Heart left ventricle (tissue), 16 donors: ENCODE data around the gene GABRG2. TPM values are rescaled to one million over a fixed set of nuclear protein-coding genes. Genes with fewer than 3 reads are reported as not detected.

ENCODE experiments used
- ATAC-seq, 4 donors: fragments of 200-7000 bp; cut with Tn5 transposase; one replicate each; pipeline ENCODE4 v1.9.1; 2020 to 2022; ENCODE audit warnings: moderate library complexity in 4 of 4, mild to moderate bottlenecking in 3 of 4, moderate number of reproducible peaks in 1 of 4
- DNase-seq, 5 donors: peaks; one replicate each; pipeline ENCODE4 v3.0.0-alpha.2; 2020
- H3K27ac ChIP-seq, 12 donors: fragments of 200-600 bp; sonication (generic) in 4 of 12; one replicate each; pipeline versions ENCODE4 v1.5.0 to v1.8.0; 2016 to 2022; ENCODE audit warnings: mild to moderate bottlenecking in 2 of 12
- H3K27me3 ChIP-seq, 9 donors: fragments of 200-600 bp; sonication (generic) in 2 of 9; one replicate each; pipeline versions ENCODE4 v1.5.1 to v1.8.0; 2016 to 2022; ENCODE audit warnings: mild to moderate bottlenecking in 3 of 9
- H3K36me3 ChIP-seq, 9 donors: fragments of 200-600 bp; sonication (generic) in 2 of 9; one replicate each; pipeline versions ENCODE4 v1.5.0 to v1.8.0; 2018 to 2022; ENCODE audit warnings: mild to moderate bottlenecking in 2 of 9
- H3K4me1 ChIP-seq, 12 donors: fragments of 200-600 bp; sonication (generic) in 4 of 12; one replicate each; pipeline versions ENCODE4 v1.5.0 to v1.8.0; 2016 to 2022; ENCODE audit warnings: mild to moderate bottlenecking in 3 of 12
- H3K4me3 ChIP-seq, 12 donors: fragments of 200-600 bp; sonication (generic) in 4 of 12; one replicate each; pipeline versions ENCODE4 v1.5.0 to v1.8.0; 2017 to 2022; ENCODE audit warnings: mild to moderate bottlenecking in 9 of 12, moderate library complexity in 4 of 12
- H3K9me3 ChIP-seq, 12 donors: fragments of 200-600 bp; sonication (generic) in 4 of 12; one replicate each; pipeline versions ENCODE4 v1.5.0 to v1.8.0; 2016 to 2022; ENCODE audit warnings: mild to moderate bottlenecking in 1 of 12
- POLR2A ChIP-seq, 2 donors: fragments of 450-650 bp; IDR thresholded peaks; one replicate each; pipeline ENCODE4 v1.6.1; 2017; ENCODE audit warnings: antibody characterized with exemption in 2 of 2, mild to moderate bottlenecking in 2 of 2, moderate library complexity in 2 of 2
- WGBS, 4 donors: extraction: QIAGEN DNeasy Blood & Tissue Kit in 2 of 4; methylation state at CpG; one replicate each; pipeline versions ENCODE4 v1.1.5 to v1.1.7; 2013 to 2018; 5-methylcytosine and 5-hydroxymethylcytosine counted together
- intact Hi-C, 10 donors: fragments of 100-400 bp; cut with DNase I; formaldehyde crosslinking; loops; one replicate each; pipeline versions ENCODE4 v1.11.1 to v1.14.2; 2022
- polyA plus RNA-seq, 2 donors: library from polyadenylated mRNA; stranded (reverse); fragments of 200-250 nt; gene quantifications; one replicate each; pipeline ENCODE4 v1.2.3, GENCODE V29; 2013
- total RNA-seq, 9 donors: library from RNA; depleted of rRNA in 2 of 9; stranded (reverse); fragments of >200 nt in 2 of 9; fragmentation: NEBNext Ultra II Directional in 3 of 9; extraction: Animal tissue kit (Norgen Biotek cat#: 25700) in 3 of 9; gene quantifications; one replicate each; pipeline versions ENCODE4 v1.1.0 to v1.2.4, GENCODE V29; 2016 to 2023
- TF ChIP-seq, protein P1 (sequence below), 12 donors: fragments of 200-600 bp; sonication (generic) in 4 of 12; IDR thresholded peaks; one replicate each; pipeline versions ENCODE4 v1.5.0 to v1.8.0; 2018 to 2022; ENCODE audit warnings: antibody characterized with exemption in 12 of 12, mild to moderate bottlenecking in 5 of 12
- donor health status: ischemic (EF 13 %, LVEDD 7.1; RV severe dilation, severe dysfunction).
- donor health status: healthy with polysubstance abuse.
- donor health status: DM: no; HTN: yes; CAD: no.
- donor health status: DM: no; HTN: no; CAD: no.
- donor health status: ischemic (EF 25% LVEDD 6.9; RV normal size, moderate dysfunction).
- donor health status: ischemic (EF 25% LVEDD 5.7; RV mildly dilated, moderate dysfunction).
- donor health status: healthy.
- donor health status: DM: yes; HTN: yes; CAD: no.
- donor health status: ischemic (EF 35%, LVEDD 5.7; RV mildly dilated, moderate dysfunction).
- donor health status: nonischemic (EF 11% LVEDD 7.7; RV severe dilation, severe dysfunction).
- donor health status: DM: yes; HTN: yes; CAD: no.
- donor health status: PGD.
- donor health status: ischemic (EF 29% LVEDD 5.4; RV normal size, mild dysfunction).
- donor health status: nonischemic (EF 23%, LVEDD 6.1; RV moderate dilation, normal function).

The GABRG2 gene
- total and polyA plus RNA-seq, 11 donors: 0.42 TPM; not detected in 10

DNA sequence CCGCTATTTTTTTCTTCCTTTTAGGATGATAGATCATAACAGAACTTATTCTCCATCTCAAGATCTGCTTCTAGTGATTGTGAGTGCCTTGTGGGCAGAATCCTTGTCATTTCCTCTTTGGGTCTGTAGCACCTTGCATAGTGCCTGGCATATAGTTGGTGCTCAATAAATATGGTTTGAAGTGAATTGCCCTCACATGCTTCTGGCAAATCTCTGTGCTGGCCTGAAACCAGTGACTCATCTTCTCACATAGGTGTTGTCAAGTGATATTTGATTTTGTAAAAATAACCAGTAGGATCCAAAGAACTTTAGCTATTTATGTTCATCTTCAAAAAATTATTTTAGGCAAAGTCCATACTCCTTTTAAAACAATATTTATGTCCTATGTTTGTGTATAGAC lies 86.7 kb downstream of the GABRG2 start:
- no peaks in the 10 kb centered on the region for H3K9me3 ChIP-seq
- DNase-seq (no peak), ATAC-seq (no peak)
- no peak overlapping the region for H3K27ac ChIP-seq
- WGBS, 4 donors: 91 to 100% (median 94%) methylated on average over 1 of the region's 1 CpG
- H3K27me3 ChIP-seq: no peaks in the 10 kb centered on the region
- intact Hi-C loops: no loop called here
- no peak overlapping the region for H3K4me3 ChIP-seq
- no peaks in the 10 kb centered on the region for H3K4me1 ChIP-seq
- no peaks in the 10 kb centered on the region for H3K36me3 ChIP-seq
- TF ChIP-seq POLR2A (IDR thresholded peaks at IDR 0.05): no peak
- TF ChIP-seq, protein P1, sequence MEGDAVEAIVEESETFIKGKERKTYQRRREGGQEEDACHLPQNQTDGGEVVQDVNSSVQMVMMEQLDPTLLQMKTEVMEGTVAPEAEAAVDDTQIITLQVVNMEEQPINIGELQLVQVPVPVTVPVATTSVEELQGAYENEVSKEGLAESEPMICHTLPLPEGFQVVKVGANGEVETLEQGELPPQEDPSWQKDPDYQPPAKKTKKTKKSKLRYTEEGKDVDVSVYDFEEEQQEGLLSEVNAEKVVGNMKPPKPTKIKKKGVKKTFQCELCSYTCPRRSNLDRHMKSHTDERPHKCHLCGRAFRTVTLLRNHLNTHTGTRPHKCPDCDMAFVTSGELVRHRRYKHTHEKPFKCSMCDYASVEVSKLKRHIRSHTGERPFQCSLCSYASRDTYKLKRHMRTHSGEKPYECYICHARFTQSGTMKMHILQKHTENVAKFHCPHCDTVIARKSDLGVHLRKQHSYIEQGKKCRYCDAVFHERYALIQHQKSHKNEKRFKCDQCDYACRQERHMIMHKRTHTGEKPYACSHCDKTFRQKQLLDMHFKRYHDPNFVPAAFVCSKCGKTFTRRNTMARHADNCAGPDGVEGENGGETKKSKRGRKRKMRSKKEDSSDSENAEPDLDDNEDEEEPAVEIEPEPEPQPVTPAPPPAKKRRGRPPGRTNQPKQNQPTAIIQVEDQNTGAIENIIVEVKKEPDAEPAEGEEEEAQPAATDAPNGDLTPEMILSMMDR (IDR thresholded peaks at IDR 0.05): no peak

DNA sequence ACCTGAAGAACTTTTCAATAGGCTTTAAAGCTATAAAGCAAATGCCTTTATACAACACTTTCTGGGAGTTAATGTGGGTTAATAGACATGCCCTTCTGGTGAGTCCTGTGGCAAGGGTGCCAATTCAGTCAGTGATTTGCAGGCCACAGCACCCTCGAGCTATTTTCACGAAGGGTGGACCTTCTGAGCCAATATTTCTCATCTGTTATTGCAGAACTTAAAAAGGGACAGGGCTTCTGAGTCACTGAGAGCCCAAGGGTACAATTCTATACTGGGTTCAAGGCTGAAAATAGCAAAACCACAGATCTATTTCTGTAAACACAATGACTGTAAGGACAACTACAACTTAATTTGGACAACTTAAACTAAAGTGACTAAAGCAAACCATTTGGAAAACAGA lies 92.8 kb downstream of the GABRG2 start:
- H3K9me3 ChIP-seq: peaks cover 0 to 7% (median 0%) of the 10 kb centered on the region in 12 donors
- no peak for DNase-seq
- no peak overlapping the region for H3K27ac ChIP-seq
- intact Hi-C loops: no loop called here
- no peak for TF ChIP-seq POLR2A (IDR thresholded peaks at IDR 0.05)
- TF ChIP-seq, protein P1 (IDR thresholded peaks at IDR 0.05): no peak
- no peaks in the 10 kb centered on the region for H3K27me3 ChIP-seq
- no peak overlapping the region for H3K4me3 ChIP-seq
- H3K4me1 ChIP-seq: no peaks in the 10 kb centered on the region
- H3K36me3 ChIP-seq: no peaks in the 10 kb centered on the region
- WGBS, 4 donors: 46 to 80% (median 66%) methylated on average over 2 of the region's 2 CpGs
- ATAC-seq: no peak

DNA sequence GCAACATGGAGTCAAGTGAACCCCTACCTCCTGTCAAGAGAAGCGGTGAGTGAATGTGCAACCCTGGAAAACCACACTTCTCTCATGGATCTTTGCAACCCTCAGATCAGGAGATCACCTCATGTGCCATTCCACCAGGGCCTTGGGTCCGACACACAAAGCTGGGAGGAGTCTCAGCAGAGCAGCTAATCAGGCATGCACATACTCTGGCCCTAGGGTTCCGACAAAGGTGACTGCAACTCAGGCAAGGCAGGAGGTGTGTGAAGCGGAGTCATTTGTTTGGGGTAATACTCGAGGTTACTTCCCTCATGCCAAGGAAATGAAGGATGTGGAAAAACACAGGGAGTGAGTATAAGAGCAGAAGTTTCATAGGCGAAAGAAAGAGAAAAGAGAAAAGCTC lies 96.1 kb downstream of the GABRG2 start:
- Histone ChIP-seq H3K36me3 (no peaks in the 10 kb centered on the region), H3K27ac (no peak overlapping the region), H3K9me3 (peaks cover 0 to 24% (median 7%) of the 10 kb centered on the region in 12 donors), H3K27me3 (no peaks in the 10 kb centered on the region), H3K4me3 (no peak overlapping the region), H3K4me1 (no peaks in the 10 kb centered on the region)
- intact Hi-C loops: no loop called here
- 61 to 70% (median 66%) methylated on average over 6 of the region's 6 CpGs for whole genome bisulfite sequencing, 4 donors
- DNase-seq: no peak
- no peak for TF ChIP-seq POLR2A (IDR thresholded peaks at IDR 0.05)
- TF ChIP-seq, protein P1 (IDR thresholded peaks at IDR 0.05): no peak
- ATAC-seq: no peak

DNA sequence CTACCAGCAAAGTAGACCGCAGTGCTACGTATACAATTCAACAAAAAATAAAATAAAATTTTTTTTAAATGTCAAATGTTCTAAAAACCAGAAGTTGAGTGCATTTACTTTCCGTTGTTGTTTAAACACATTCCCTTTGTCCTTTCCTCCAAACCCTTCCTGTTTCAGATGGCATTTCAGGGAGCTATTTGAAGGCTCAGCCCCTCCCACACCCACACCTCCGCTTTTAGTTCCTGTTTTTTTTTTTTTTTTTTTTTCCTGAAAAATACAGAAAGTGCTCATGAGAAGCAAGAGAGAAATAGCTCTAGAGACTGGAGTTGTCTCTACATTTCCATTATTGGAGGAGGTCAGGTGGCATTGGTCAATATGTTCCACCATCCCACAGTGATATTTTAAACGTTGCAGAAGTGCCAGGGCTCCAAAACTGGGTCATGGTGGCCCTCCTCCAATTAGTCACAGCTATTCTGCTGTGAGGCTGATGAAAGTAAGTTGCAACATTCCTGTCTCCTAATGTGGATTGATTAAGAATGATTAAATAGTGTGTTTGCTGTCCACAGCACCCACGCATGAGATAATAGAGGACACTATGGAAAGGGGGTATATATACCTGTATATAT lies 106.9 kb downstream of the GABRG2 start:
- no peak overlapping the region for H3K4me3 ChIP-seq
- no peaks in the 10 kb centered on the region for H3K36me3 ChIP-seq
- TF ChIP-seq POLR2A (IDR thresholded peaks at IDR 0.05): no peak
- TF ChIP-seq, protein P1 (IDR thresholded peaks at IDR 0.05): no peak
- H3K4me1 ChIP-seq: no peaks in the 10 kb centered on the region
- intact Hi-C loops: no loop called here
- ATAC-seq: no peak
- 65 to 72% (median 67%) methylated on average over 6 of the region's 6 CpGs for WGBS, 4 donors
- H3K9me3 ChIP-seq: peaks cover 0 to 7% (median 0%) of the 10 kb centered on the region in 12 donors
- H3K27me3 ChIP-seq: no peaks in the 10 kb centered on the region
- DNase-seq: no peak
- H3K27ac ChIP-seq: no peak overlapping the region
